Thyroid gland (tissue), 4 donors: ENCODE measurements around the gene TBC1D16. TPM values are rescaled to one million over a fixed set of nuclear protein-coding genes. Genes with fewer than 3 reads are reported as not detected.

ENCODE experiments used
- DNase-seq, 2 donors: peaks; one replicate each; pipeline ENCODE4 v3.0.0-alpha.2; 2019
- H3K27ac ChIP-seq, 3 donors: fragments of 200-600 bp; sonication (generic); 1 replicate in 2 of 3; 2 replicates in 1 of 3; pipeline ENCODE4 v1.5.1; 2016 to 2019; ENCODE audit warnings: mild to moderate bottlenecking in 1 of 3, moderate library complexity in 1 of 3
- H3K27me3 ChIP-seq: fragments of 200-600 bp; sonication (generic); one replicate; pipeline ENCODE4 v1.5.1; 2019
- H3K36me3 ChIP-seq, 2 donors: fragments of 200-600 bp; sonication (generic); one replicate each; pipeline ENCODE4 v1.5.1; 2016 to 2019
- H3K4me1 ChIP-seq, 2 donors: fragments of 200-600 bp; sonication (generic); one replicate each; pipeline ENCODE4 v1.5.1; 2017 to 2019
- H3K4me3 ChIP-seq, 3 donors: fragments of 200-600 bp; sonication (generic); replicated peaks in 1 of 3; 1 replicate in 2 of 3; 2 replicates in 1 of 3; pipeline ENCODE4 v1.5.1; 2016; ENCODE audit warnings: mild to moderate bottlenecking in 1 of 3
- H3K9me3 ChIP-seq: fragments of 200-600 bp; sonication (generic); one replicate; pipeline ENCODE4 v1.5.1; 2017
- CTCF ChIP-seq, 6 experiments: fragments of 200-600 bp in 3 of 6; fragments of 450-650 bp in 3 of 6; sonication (generic) in 3 of 6; IDR thresholded peaks; one replicate each; pipeline ENCODE4 v1.5.1; 2016 to 2019; ENCODE audit warnings: antibody characterized with exemption in 6 of 6, mild to moderate bottlenecking in 2 of 6, inconsistent platforms in 1 of 6, moderate library complexity in 1 of 6
- POLR2A ChIP-seq, 2 donors: fragments of 450-650 bp; IDR thresholded peaks; one replicate each; pipeline ENCODE4 v1.6.1; 2017; ENCODE audit warnings: antibody characterized with exemption in 2 of 2, mild to moderate bottlenecking in 2 of 2, moderate library complexity in 1 of 2
- WGBS, 2 donors: methylation state at CpG; one replicate each; pipeline ENCODE4 v1.1.5; 2017; 5-methylcytosine and 5-hydroxymethylcytosine counted together
- intact Hi-C: fragments of 100-400 bp; cut with DNase I; formaldehyde crosslinking; loops from one replicate; pipeline ENCODE4 v1.15.1; 2023
- total RNA-seq, 4 donors: library from RNA; depleted of rRNA; stranded (reverse); fragments of >200 nt; gene quantifications; one replicate each; pipeline ENCODE4 v1.2.3, GENCODE V29; 2016

TBC1D16 gene
- total RNA-seq, 4 donors from 2014 or later, result 25.4 to 32.2 (median 29.8) TPM

- DNase-seq, result peak; percentile 21 to 32
- Histone ChIP-seq H3K4me3 (no peak overlapping the region), H3K27me3 (peaks cover 8% of the 10 kb centered on the region), H3K9me3 (no peaks in the 10 kb centered on the region), H3K36me3 (peaks cover 0 to under 1% of the 10 kb centered on the region in 2 donors), H3K4me1 (peaks cover 6 to 24% of the 10 kb centered on the region in 2 donors), H3K27ac (no peak overlapping the region)
- intact Hi-C loops, result no loop called here
- 61 to 82% methylated on average over 16 to 22 of the region's 22 CpGs for whole genome bisulfite sequencing, 2 donors
- TF ChIP-seq POLR2A (IDR thresholded peaks at IDR 0.05) (no peak), CTCF (IDR thresholded peaks at IDR 0.05) (no peak)
Measured at GRCh38 chr17:79933863-79934652, 101.6 kb downstream of the TBC1D16 start.

- intact Hi-C loops, result no loop called here
- no peak for DNase-seq
- TF ChIP-seq POLR2A (IDR thresholded peaks at IDR 0.05) (no peak), CTCF (IDR thresholded peaks at IDR 0.05) (no peak)
- whole genome bisulfite sequencing, 2 donors, result 68 to 70% methylated on average over 10 of the region's 10 CpGs
- no peaks in the 10 kb centered on the region for H3K36me3 ChIP-seq
- no peak overlapping the region for H3K27ac ChIP-seq
- no peak overlapping the region for H3K4me3 ChIP-seq
- peaks cover 6 to 31% of the 10 kb centered on the region in 2 donors for H3K4me1 ChIP-seq
- no peaks in the 10 kb centered on the region for H3K9me3 ChIP-seq
- peaks cover 8% of the 10 kb centered on the region for H3K27me3 ChIP-seq
Measured at GRCh38 chr17:79932451-79933306, 103.0 kb downstream of the TBC1D16 start.

- H3K27me3 ChIP-seq, result peaks cover 8% of the 10 kb centered on the region
- TF ChIP-seq POLR2A (IDR thresholded peaks at IDR 0.05), result no peak
- TF ChIP-seq CTCF (IDR thresholded peaks at IDR 0.05), result no peak
- H3K4me1 ChIP-seq, result peaks cover 6 to 32% of the 10 kb centered on the region in 2 donors
- no peak for DNase-seq
- 70 to 81% methylated on average over 5 to 7 of the region's 10 CpGs for WGBS, 2 donors
- H3K36me3 ChIP-seq, result no peaks in the 10 kb centered on the region
- no peak overlapping the region for H3K27ac ChIP-seq
- H3K4me3 ChIP-seq, result no peak overlapping the region
- intact Hi-C loops, result no loop called here
- H3K9me3 ChIP-seq, result no peaks in the 10 kb centered on the region
Measured at GRCh38 chr17:79931817-79932309, 103.8 kb downstream of the TBC1D16 start.

GRCh38 chr17:79930877-79931816, 104.5 kb downstream of the TBC1D16 start:
- peaks cover 8% of the 10 kb centered on the region for H3K27me3 ChIP-seq
- no peak overlapping the region for H3K27ac ChIP-seq
- WGBS, 2 donors, result 17 to 36% methylated on average over 7 to 8 of the region's 17 CpGs
- intact Hi-C loops, result no loop called here
- no peaks in the 10 kb centered on the region for H3K36me3 ChIP-seq
- H3K4me3 ChIP-seq, result no peak overlapping the region
- TF ChIP-seq POLR2A (IDR thresholded peaks at IDR 0.05) (no peak), CTCF (IDR thresholded peaks at IDR 0.05) (no peak)
- peaks cover 6 to 32% of the 10 kb centered on the region in 2 donors for H3K4me1 ChIP-seq
- DNase-seq, result no peak
- H3K9me3 ChIP-seq, result no peaks in the 10 kb centered on the region
